ENCODE data around the gene MAP3K14. TPM values are rescaled to one million over a fixed set of nuclear protein-coding genes. Genes with fewer than 3 reads are reported as not detected.
A peak's percentile ranks its signal among the peaks of the same experiment; 100 is the strongest.

MAP3K14 gene
- total RNA-seq, 1 experiment from 2014 or later, result 7.8 TPM

DNA sequence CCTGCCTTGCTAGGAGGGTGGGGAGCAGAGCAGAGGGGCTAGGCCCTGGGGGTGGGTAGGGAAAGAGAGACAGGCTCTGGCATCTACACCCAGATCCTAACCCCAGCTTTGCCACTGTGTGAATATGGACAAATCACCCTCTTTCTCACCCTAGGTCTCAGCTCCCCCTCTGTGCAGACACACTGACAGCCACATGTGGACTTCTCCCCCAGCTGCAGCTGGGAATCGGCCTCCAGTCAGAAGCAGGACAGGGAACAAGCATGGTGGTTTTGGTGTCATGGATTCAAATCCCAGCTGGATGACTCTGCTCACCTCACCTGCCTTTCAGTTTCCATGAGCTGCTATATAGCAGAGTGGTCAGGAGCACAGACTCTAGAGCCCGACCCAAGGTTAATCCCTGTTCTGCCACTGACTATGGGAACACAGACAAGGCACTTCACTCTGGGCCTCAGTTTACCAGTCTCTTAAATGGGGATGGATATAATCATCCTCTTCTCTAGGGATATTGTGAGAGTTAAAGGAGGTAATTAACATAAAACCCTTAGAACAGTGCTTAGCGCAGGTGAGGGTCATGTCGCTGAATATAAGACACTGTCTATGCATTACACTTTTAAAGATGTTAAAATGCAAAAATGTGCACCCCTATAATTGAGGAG, 26.2 kb upstream of the MAP3K14 start:
- Histone ChIP-seq H3K9ac (ENCODE audit: extremely low read depth, insufficient read length, low read length) (no peak overlapping the region), H4K8ac (replicated peaks; ENCODE audit: insufficient read length, low read depth, low read length) (no peak overlapping the region), H3K4ac (ENCODE audit: low read depth, low read length) (no peak overlapping the region), H3K18ac (ENCODE audit: insufficient read length, low read depth, low read length) (no peak overlapping the region), H3K4me1 (ENCODE audit: insufficient read depth, low read length) (no peaks in the 10 kb centered on the region; the same call in 1 of the 2 replicates), H4K5ac (ENCODE audit: insufficient read length, low read depth, low read length) (no peak overlapping the region), H3K14ac (ENCODE audit: insufficient read depth, low read length) (no peak overlapping the region), H2BK15ac (ENCODE audit: low read depth, low read length) (no peak overlapping the region), H2BK5ac (ENCODE audit: insufficient read length, low read length) (no peak overlapping the region), H4K20me1 (ENCODE audit: control insufficient read depth, insufficient read depth, insufficient read length) (no peaks in the 10 kb centered on the region), H3T11ph (ENCODE audit: low read length) (no peak overlapping the region), H4K91ac (ENCODE audit: insufficient read length, low read depth, low read length) (no peak overlapping the region), H2AFZ (ENCODE audit: low read length) (no peak overlapping the region), H3K56ac (ENCODE audit: insufficient read length, low read depth, low read length) (no peak overlapping the region), H2AK5ac (ENCODE audit: insufficient read length, low read length) (no peak overlapping the region), H2BK20ac (ENCODE audit: low read depth, low read length, poor library complexity, severe bottlenecking) (no peak overlapping the region), H3K79me2 (ENCODE audit: insufficient read depth, low read length) (no peaks in the 10 kb centered on the region), H3K27me3 (ENCODE audit: insufficient read depth, low read length) (no peaks in the 10 kb centered on the region), H3K9me3 (ENCODE audit: control insufficient read depth, low read depth, low read length) (no peaks in the 10 kb centered on the region), H3K79me1 (ENCODE audit: insufficient read depth, low read depth, low read length, poor library complexity, severe bottlenecking) (no peaks in the 10 kb centered on the region), H3K23me2 (ENCODE audit: insufficient read length, low read depth, low read length, poor library complexity, severe bottlenecking) (no peaks in the 10 kb centered on the region), H2BK12ac (ENCODE audit: insufficient read length, low read depth, low read length) (no peak overlapping the region), H3K27ac (ENCODE audit: insufficient read length, low read depth, low read length) (no peak overlapping the region), H3K23ac (ENCODE audit: insufficient read length, low read depth, low read length) (no peak overlapping the region), H2BK120ac (ENCODE audit: low read depth, low read length, poor library complexity, severe bottlenecking) (no peak overlapping the region), H3K4me2 (ENCODE audit: insufficient read depth, insufficient read length, low read length) (no peak overlapping the region)
- Mint-ChIP-seq H3K4me3 (no peak overlapping the region), H3K27me3 (ENCODE audit: low read depth) (peaks cover 2% of the 10 kb centered on the region; the same call in 1 of the 2 replicates), H3K4me1 (peaks cover 20 to 28% of the 10 kb centered on the region in 2 experiments), H3K9me3 (peaks cover 0 to 3% of the 10 kb centered on the region in 2 experiments; a peak in 2 of 5 replicates), H3K27ac (no peak overlapping the region), H3K36me3 (ENCODE audit: insufficient read depth in 1 of 3, low read depth in 3 of 3) (peaks cover 0 to 2% (median 0%) of the 10 kb centered on the region in 3 experiments; a peak in 3 of 7 replicates)
- no CpG with 5 or more reads among the region's 4 CpGs for WGBS (ENCODE audit: extremely low coverage, insufficient read length, low lambda C conversion rate)
- TF ChIP-seq, protein P1, sequence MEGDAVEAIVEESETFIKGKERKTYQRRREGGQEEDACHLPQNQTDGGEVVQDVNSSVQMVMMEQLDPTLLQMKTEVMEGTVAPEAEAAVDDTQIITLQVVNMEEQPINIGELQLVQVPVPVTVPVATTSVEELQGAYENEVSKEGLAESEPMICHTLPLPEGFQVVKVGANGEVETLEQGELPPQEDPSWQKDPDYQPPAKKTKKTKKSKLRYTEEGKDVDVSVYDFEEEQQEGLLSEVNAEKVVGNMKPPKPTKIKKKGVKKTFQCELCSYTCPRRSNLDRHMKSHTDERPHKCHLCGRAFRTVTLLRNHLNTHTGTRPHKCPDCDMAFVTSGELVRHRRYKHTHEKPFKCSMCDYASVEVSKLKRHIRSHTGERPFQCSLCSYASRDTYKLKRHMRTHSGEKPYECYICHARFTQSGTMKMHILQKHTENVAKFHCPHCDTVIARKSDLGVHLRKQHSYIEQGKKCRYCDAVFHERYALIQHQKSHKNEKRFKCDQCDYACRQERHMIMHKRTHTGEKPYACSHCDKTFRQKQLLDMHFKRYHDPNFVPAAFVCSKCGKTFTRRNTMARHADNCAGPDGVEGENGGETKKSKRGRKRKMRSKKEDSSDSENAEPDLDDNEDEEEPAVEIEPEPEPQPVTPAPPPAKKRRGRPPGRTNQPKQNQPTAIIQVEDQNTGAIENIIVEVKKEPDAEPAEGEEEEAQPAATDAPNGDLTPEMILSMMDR (conservative IDR thresholded peaks at IDR 0.05), result no peak
- peak; percentile 32 for DNase-seq
